ENCODE data around the gene PTBP1.

DNA sequence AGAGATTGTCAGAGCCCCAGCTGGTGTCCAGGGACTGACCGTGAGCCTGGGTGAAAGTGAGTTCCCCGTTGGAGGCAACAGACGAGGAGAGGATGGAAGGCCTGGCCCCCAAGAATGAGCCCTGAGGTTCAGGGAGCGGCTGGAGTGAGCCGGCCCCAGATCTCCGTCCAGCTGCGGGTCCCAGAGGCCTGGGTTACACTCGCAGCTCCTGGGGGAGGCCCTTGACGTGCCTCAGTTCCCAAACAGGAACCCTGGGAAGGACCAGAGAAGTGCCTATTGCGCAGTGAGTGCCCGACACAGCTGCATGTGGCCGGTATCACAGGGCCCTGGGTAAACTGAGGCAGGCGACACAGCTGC lies 53.7 kb downstream of the PTBP1 start:
- TF ChIP-seq MYC (IDR thresholded peaks at IDR 0.05; ENCODE audit: low read depth, low read length) (no peak), POLR2A (IDR thresholded peaks at IDR 0.05; ENCODE audit: extremely low read depth, insufficient read length) (no peak)
- TF ChIP-seq, protein P1, sequence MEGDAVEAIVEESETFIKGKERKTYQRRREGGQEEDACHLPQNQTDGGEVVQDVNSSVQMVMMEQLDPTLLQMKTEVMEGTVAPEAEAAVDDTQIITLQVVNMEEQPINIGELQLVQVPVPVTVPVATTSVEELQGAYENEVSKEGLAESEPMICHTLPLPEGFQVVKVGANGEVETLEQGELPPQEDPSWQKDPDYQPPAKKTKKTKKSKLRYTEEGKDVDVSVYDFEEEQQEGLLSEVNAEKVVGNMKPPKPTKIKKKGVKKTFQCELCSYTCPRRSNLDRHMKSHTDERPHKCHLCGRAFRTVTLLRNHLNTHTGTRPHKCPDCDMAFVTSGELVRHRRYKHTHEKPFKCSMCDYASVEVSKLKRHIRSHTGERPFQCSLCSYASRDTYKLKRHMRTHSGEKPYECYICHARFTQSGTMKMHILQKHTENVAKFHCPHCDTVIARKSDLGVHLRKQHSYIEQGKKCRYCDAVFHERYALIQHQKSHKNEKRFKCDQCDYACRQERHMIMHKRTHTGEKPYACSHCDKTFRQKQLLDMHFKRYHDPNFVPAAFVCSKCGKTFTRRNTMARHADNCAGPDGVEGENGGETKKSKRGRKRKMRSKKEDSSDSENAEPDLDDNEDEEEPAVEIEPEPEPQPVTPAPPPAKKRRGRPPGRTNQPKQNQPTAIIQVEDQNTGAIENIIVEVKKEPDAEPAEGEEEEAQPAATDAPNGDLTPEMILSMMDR (IDR thresholded peaks at IDR 0.05; ENCODE audit: low read depth, low read length), result no peak
